BE2C (cell line): ENCODE measurements around the gene COL20A1.

ENCODE experiments used
- DNase-seq: peaks from one replicate; pipeline ENCODE4 v3.0.0-alpha.2; 2020
- H3K27me3 ChIP-seq: fragments of 250-450 bp; sonication (Bioruptor Pico); 2 replicates; pipeline ENCODE4 v1.5.1; 2020; ENCODE audit warnings: mild to moderate bottlenecking
- H3K36me3 ChIP-seq: fragments of 250-450 bp; sonication (Bioruptor Pico); 2 replicates; pipeline ENCODE4 v1.5.1; 2020; ENCODE audit warnings: mild to moderate bottlenecking
- H3K4me1 ChIP-seq: fragments of 250-450 bp; sonication (Bioruptor Pico); 2 replicates; pipeline ENCODE4 v1.5.1; 2020
- H3K4me3 ChIP-seq: 2 replicates; pipeline ENCODE4 v1.5.1; 2011; ENCODE audit warnings: low read depth, low read length
- H3K9me3 ChIP-seq: fragments of 250-450 bp; sonication (Bioruptor Pico); 2 replicates; pipeline ENCODE4 v1.5.1; 2020
- CTCF ChIP-seq: IDR thresholded peaks from 2 replicates; pipeline ENCODE4 v1.5.1; 2012; ENCODE audit warnings: mild to moderate bottlenecking, low read depth, low read length

The COL20A1 gene

GRCh38 chr20:63322933-63323273 is 29.9 kb downstream of the COL20A1 start:
- Histone ChIP-seq H3K9me3 (no peaks in the 10 kb centered on the region), H3K4me1 (no peaks in the 10 kb centered on the region), H3K4me3 (no peak overlapping the region), H3K36me3 (no peaks in the 10 kb centered on the region), H3K27me3 (peaks cover 25% of the 10 kb centered on the region)
- no peak for DNase-seq
- no peak for TF ChIP-seq CTCF

- no peaks in the 10 kb centered on the region for H3K4me1 ChIP-seq
- H3K4me3 ChIP-seq = no peak overlapping the region
- H3K27me3 ChIP-seq = peaks cover 25% of the 10 kb centered on the region
- no peak for TF ChIP-seq CTCF
- H3K9me3 ChIP-seq = no peaks in the 10 kb centered on the region
- H3K36me3 ChIP-seq = no peaks in the 10 kb centered on the region
- no peak for DNase-seq
Measured at GRCh38 chr20:63323357-63323981, 30.5 kb downstream of the COL20A1 start.

GRCh38 chr20:63325021-63325471 is 32.1 kb downstream of the COL20A1 start:
- DNase-seq = peak; percentile 8
- no peak for TF ChIP-seq CTCF
- no peaks in the 10 kb centered on the region for H3K9me3 ChIP-seq
- no peak overlapping the region for H3K4me3 ChIP-seq
- peaks cover 25% of the 10 kb centered on the region for H3K27me3 ChIP-seq
- no peaks in the 10 kb centered on the region for H3K4me1 ChIP-seq
- no peaks in the 10 kb centered on the region for H3K36me3 ChIP-seq

- Histone ChIP-seq H3K9me3 (no peaks in the 10 kb centered on the region), H3K36me3 (no peaks in the 10 kb centered on the region), H3K4me1 (no peaks in the 10 kb centered on the region), H3K27me3 (peaks cover 25% of the 10 kb centered on the region), H3K4me3 (no peak overlapping the region)
- TF ChIP-seq CTCF = no peak
- no peak for DNase-seq
Measured at GRCh38 chr20:63325554-63326313, 32.7 kb downstream of the COL20A1 start.

- H3K36me3 ChIP-seq = no peaks in the 10 kb centered on the region
- H3K4me1 ChIP-seq = no peaks in the 10 kb centered on the region
- no peak for DNase-seq
- no peak for TF ChIP-seq CTCF
- H3K4me3 ChIP-seq = no peak overlapping the region
- H3K9me3 ChIP-seq = no peaks in the 10 kb centered on the region
- peaks cover 25% of the 10 kb centered on the region for H3K27me3 ChIP-seq
Measured at GRCh38 chr20:63326314-63327230, 33.6 kb downstream of the COL20A1 start.
